ENCODE measurements around the gene PLA2G5.
"Not testable (repeated sequence)": the region's sequence is repeated elsewhere in the genome, so short reads cannot be mapped to it uniquely, and the experiment has no call there.

The PLA2G5 gene, protein sequence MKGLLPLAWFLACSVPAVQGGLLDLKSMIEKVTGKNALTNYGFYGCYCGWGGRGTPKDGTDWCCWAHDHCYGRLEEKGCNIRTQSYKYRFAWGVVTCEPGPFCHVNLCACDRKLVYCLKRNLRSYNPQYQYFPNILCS

DNA sequence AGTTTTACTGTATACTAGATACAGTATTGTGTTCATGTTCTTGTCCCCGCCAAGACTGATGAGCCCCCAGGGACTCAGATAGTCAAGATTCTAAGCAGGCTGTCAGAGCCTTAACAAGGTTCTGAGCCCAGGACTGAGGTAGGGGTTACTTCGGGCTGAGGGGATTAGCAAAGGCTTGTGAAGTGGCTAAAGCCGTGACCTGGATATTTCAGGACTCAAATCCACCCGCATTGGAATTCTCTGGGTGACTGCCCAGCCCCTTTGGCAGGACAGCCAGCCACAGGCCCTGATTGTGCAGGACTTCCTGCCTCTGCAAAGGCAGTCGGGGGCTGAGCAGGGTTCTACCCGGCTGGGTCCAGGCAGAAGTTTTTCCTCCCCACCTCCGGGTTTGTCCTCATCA, at the start of gene PLA2G5:
Gene PLA2G5 (plus strand): TSS at position 321 of the 400 bp plus-strand sequence. CDS start 14,637 bp downstream, outside the sequence.
- TF ChIP-seq NFRKB (IDR thresholded peaks at IDR 0.05), result no peak
- TF ChIP-seq BHLHE40 (IDR thresholded peaks at IDR 0.05; ENCODE audit: borderline replicate concordance), result no peak
- TF ChIP-seq FOXA1 (IDR thresholded peaks at IDR 0.05), result no peak
- no peak for TF ChIP-seq FOXM1 (IDR thresholded peaks at IDR 0.05; ENCODE audit: borderline replicate concordance)
- no peak for TF ChIP-seq LEF1 (IDR thresholded peaks at IDR 0.05; ENCODE audit: borderline replicate concordance)
- no peak for TF ChIP-seq SP1 (IDR thresholded peaks at IDR 0.05)
- TF ChIP-seq L3MBTL2 (conservative IDR thresholded peaks at IDR 0.05), result no peak
- TF ChIP-seq FOXK2 (IDR thresholded peaks at IDR 0.05), result no peak
- TF ChIP-seq CTBP1 (IDR thresholded peaks at IDR 0.05; ENCODE audit: borderline replicate concordance), result no peak
- no peak for TF ChIP-seq HDGF (IDR thresholded peaks at IDR 0.05; ENCODE audit: borderline replicate concordance)
- TF ChIP-seq ZNF384 (IDR thresholded peaks at IDR 0.05), result no peak
- no peak for TF ChIP-seq SUZ12 (IDR thresholded peaks at IDR 0.05)
- ChIA-PET CTCF (no interaction called here), POLR2A (no interaction called here)
- no peak for DNase-seq (ENCODE audit: extremely low spot score)

DNA sequence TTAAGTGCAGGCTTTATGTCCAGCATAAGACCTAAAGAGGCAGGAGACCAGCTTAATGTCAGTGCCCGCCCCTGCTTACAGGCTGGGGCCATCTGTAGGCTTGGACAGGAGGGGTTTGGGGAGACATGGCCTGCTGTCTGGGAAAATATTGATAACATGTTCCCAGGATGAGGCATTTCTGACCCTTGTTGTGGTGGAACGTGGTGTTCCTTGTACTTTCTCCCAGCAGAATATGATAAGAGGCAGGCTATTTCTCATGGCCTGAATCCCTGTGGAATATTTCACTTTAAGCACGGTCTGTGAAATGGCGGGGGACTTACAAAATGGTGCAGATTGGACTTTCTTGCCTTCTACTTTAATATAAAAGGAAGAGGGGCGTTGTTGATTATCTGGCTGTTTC, 41.9 kb upstream of the PLA2G5 start:
- no peak for DNase-seq (ENCODE audit: extremely low spot score)
- TF ChIP-seq SP1 (IDR thresholded peaks at IDR 0.05) (no peak), FOXM1 (IDR thresholded peaks at IDR 0.05; ENCODE audit: borderline replicate concordance) (no peak)
- ChIA-PET POLR2A (no interaction called here), CTCF (no interaction called here)

GRCh38 chr1:20028726-20029125, 41.3 kb upstream of the PLA2G5 start:
- no peak for TF ChIP-seq LEF1 (IDR thresholded peaks at IDR 0.05; ENCODE audit: borderline replicate concordance)
- ChIA-PET POLR2A (no interaction called here), CTCF (interaction anchor here (0.6 kb wide), 1 partner anchor 567 kb away, joined by 4 read pairs; no protein-coding TSS in a partner anchor)
- DNase-seq (ENCODE audit: extremely low spot score), result no peak

GRCh38 chr1:20029178-20029912, 40.6 kb upstream of the PLA2G5 start:
- ChIA-PET CTCF (interaction anchor here (0.6 kb wide), 1 partner anchor 567 kb away, joined by 4 read pairs; no protein-coding TSS in a partner anchor), POLR2A (no interaction called here)
- no peak for DNase-seq (ENCODE audit: extremely low spot score)
- TF ChIP-seq CTBP1 (IDR thresholded peaks at IDR 0.05; ENCODE audit: borderline replicate concordance) (no peak), FOXA1 (IDR thresholded peaks at IDR 0.05) (no peak), SP1 (IDR thresholded peaks at IDR 0.05) (no peak), ZNF384 (IDR thresholded peaks at IDR 0.05) (no peak), ELF4 (IDR thresholded peaks at IDR 0.05) (no peak), ARNT (IDR thresholded peaks at IDR 0.05) (no peak), FOXK2 (IDR thresholded peaks at IDR 0.05) (no peak)

DNA sequence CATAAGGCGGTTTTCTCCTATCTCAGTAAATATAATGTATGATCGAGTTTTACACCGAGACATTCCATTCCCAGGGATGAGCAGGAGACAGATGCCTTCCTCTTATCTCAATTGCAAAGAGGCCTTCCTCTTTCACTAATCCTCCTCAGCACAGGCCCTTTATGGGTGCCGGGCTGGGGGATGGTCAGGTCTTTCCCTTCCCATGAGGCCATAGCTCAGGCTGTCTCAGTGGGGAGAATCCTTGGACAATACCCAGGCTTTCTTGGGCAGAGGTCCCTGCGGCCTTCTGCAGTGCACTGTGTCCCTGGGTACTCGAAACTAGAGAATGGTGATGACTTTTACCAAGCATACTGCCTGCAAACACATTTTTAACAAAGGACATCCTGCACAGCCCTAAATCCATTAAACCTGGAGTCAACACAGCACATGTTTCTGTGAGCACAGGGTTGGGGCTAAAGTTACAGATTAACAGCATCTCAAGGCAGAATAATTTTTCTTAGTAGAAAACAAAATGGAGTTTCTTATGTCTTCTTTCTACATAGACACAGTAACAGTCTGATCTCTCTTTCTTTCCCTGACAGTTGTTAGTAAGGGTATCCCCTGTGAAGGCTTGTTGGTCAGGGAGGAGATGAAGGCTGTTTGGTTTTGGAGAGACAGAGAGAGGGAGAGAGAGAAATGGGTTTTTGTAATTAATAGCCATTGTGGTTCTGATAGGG, 39.4 kb upstream of the PLA2G5 start:
- DNase-seq (ENCODE audit: extremely low spot score); CTCF ChIA-PET; POLR2A ChIA-PET: not testable (repeated sequence)

DNA sequence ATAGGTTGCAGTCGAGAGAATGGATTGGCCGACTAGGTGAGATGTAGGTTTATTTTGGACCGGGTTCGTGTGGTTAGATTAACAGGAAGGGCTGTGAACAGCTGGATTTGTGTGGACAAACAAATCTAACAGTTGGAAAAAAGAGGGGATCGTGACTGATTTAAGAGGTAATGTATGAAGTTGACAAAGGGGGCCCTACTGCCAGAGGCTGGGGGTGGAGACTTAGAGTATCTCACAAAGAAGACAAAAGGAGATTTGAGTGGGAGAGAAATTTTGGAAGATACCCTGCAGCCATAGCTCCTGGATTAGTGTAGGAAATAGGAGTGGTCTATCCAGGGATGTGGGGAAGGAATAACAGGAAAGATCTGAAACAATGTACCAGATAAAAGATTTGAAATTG, 38.8 kb upstream of the PLA2G5 start:
- ChIA-PET POLR2A (no interaction called here), CTCF (no interaction called here)
- DNase-seq (ENCODE audit: extremely low spot score), result no peak
- no peak for TF ChIP-seq ELF4 (IDR thresholded peaks at IDR 0.05)
- no peak for TF ChIP-seq FOXK2 (IDR thresholded peaks at IDR 0.05)
- no peak for TF ChIP-seq SUZ12 (IDR thresholded peaks at IDR 0.05)
- TF ChIP-seq NFRKB (IDR thresholded peaks at IDR 0.05), result no peak
- no peak for TF ChIP-seq FOXA1 (IDR thresholded peaks at IDR 0.05)

- no peak for DNase-seq (ENCODE audit: extremely low spot score)
- POLR2A ChIA-PET, result no interaction called here
- CTCF ChIA-PET, result no interaction called here
- TF ChIP-seq BHLHE40 (IDR thresholded peaks at IDR 0.05; ENCODE audit: borderline replicate concordance) (no peak), ARNT (IDR thresholded peaks at IDR 0.05) (no peak), SUZ12 (IDR thresholded peaks at IDR 0.05) (no peak), FOXA1 (IDR thresholded peaks at IDR 0.05) (no peak), CTBP1 (IDR thresholded peaks at IDR 0.05; ENCODE audit: borderline replicate concordance) (no peak), SP1 (IDR thresholded peaks at IDR 0.05) (no peak), ELF4 (IDR thresholded peaks at IDR 0.05) (no peak)
- TF ChIP-seq, protein P1, sequence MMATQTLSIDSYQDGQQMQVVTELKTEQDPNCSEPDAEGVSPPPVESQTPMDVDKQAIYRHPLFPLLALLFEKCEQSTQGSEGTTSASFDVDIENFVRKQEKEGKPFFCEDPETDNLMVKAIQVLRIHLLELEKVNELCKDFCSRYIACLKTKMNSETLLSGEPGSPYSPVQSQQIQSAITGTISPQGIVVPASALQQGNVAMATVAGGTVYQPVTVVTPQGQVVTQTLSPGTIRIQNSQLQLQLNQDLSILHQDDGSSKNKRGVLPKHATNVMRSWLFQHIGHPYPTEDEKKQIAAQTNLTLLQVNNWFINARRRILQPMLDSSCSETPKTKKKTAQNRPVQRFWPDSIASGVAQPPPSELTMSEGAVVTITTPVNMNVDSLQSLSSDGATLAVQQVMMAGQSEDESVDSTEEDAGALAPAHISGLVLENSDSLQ (IDR thresholded peaks at IDR 0.05), result no peak
These were observed 38.2 kb upstream of the PLA2G5 start for GRCh38 chr1:20031836-20032235.

- CTCF ChIA-PET, result no interaction called here
- no peak for DNase-seq (ENCODE audit: extremely low spot score)
- POLR2A ChIA-PET, result no interaction called here
- TF ChIP-seq LEF1 (IDR thresholded peaks at IDR 0.05; ENCODE audit: borderline replicate concordance), result no peak
- TF ChIP-seq ZNF384 (IDR thresholded peaks at IDR 0.05), result no peak
- TF ChIP-seq CTBP1 (IDR thresholded peaks at IDR 0.05; ENCODE audit: borderline replicate concordance), result no peak
- TF ChIP-seq SP1 (IDR thresholded peaks at IDR 0.05), result no peak
- no peak for TF ChIP-seq ELF4 (IDR thresholded peaks at IDR 0.05)
- TF ChIP-seq, protein P1 (IDR thresholded peaks at IDR 0.05), result no peak
- no peak for TF ChIP-seq NFRKB (IDR thresholded peaks at IDR 0.05)
These were observed 37.6 kb upstream of the PLA2G5 start for GRCh38 chr1:20032425-20032824.
